Prostate gland (tissue), 2 donors: ENCODE data around the gene ADO. TPM values are rescaled to one million over a fixed set of nuclear protein-coding genes. Genes with fewer than 3 reads are reported as not detected.

Experiments
- DNase-seq: peaks from one replicate; pipeline ENCODE4 v3.0.0-alpha.2; 2019; ENCODE audit warnings: low spot score
- H3K27ac ChIP-seq, 2 donors: fragments of 200-600 bp; sonication (generic); 2 replicates each; pipeline ENCODE4 v1.5.1; 2017 to 2019
- H3K27me3 ChIP-seq: fragments of 200-600 bp; sonication (generic); replicated peaks from 2 replicates; pipeline ENCODE4 v1.5.1; 2019; ENCODE audit not compliant: insufficient read depth
- H3K36me3 ChIP-seq, 2 donors: fragments of 200-600 bp; sonication (generic); 1 replicate in 1 of 2; 2 replicates in 1 of 2; pipeline versions ENCODE4 v1.5.1 to v1.8.1; 2017 to 2019
- H3K4me1 ChIP-seq: fragments of 200-600 bp; sonication (generic); replicated peaks from 2 replicates; pipeline ENCODE4 v1.5.1; 2019
- H3K4me3 ChIP-seq, 2 donors: fragments of 200-600 bp; sonication (generic); 2 replicates each; pipeline ENCODE4 v1.5.1; 2017 to 2019
- H3K9me3 ChIP-seq: fragments of 200-600 bp; sonication (generic); 2 replicates; pipeline ENCODE4 v1.5.1; 2017
- POLR2A ChIP-seq: fragments of 450-650 bp; IDR thresholded peaks from one replicate; pipeline ENCODE4 v1.6.1; 2016; ENCODE audit warnings: antibody characterized with exemption, mild to moderate bottlenecking
- POLR2AphosphoS5 ChIP-seq: sonication (generic); formaldehyde crosslinking; IDR thresholded peaks from one replicate; pipeline ENCODE4 v1.6.1; 2017; ENCODE audit warnings: antibody characterized with exemption
- WGBS: methylation state at CpG from one replicate; pipeline ENCODE4 v1.1.5; 2018; 5-methylcytosine and 5-hydroxymethylcytosine counted together
- intact Hi-C: fragments of 100-400 bp; cut with DNase I; formaldehyde crosslinking; loops from one replicate; pipeline ENCODE4 v1.14.2; 2022
- total RNA-seq, 2 donors: library from RNA; depleted of rRNA; stranded (reverse); fragments of >200 nt; gene quantifications; one replicate each; pipeline ENCODE4 v1.1.0, GENCODE V29; 2016
- TF ChIP-seq, protein P1 (sequence below), 4 experiments: fragments of 200-600 bp in 2 of 4; fragments of 450-650 bp in 2 of 4; sonication (generic) in 2 of 4; IDR thresholded peaks; 1 replicate in 3 of 4; 2 replicates in 1 of 4; pipeline ENCODE4 v1.5.1; 2016 to 2019; ENCODE audit warnings: antibody characterized with exemption in 4 of 4, mild to moderate bottlenecking in 2 of 4, moderate library complexity in 2 of 4

Gene ADO
- total RNA-seq, 2 donors from 2014 or later, result 25.0 to 37.4 TPM

- Histone ChIP-seq H3K27me3 (no peaks in the 10 kb centered on the region), H3K9me3 (no peaks in the 10 kb centered on the region), H3K4me3 (no peak overlapping the region), H3K27ac (no peak overlapping the region), H3K4me1 (no peaks in the 10 kb centered on the region), H3K36me3 (no peaks in the 10 kb centered on the region)
- 99% methylated on average over 3 of the region's 3 CpGs for WGBS
- DNase-seq, result no peak
- intact Hi-C loops, result loop anchor here (10.0 kb wide), 2 partner anchors 333 to 913 kb away; partner anchors contain the start of gene NRBF2
- no peak for TF ChIP-seq POLR2A
Measured at GRCh38 chr10:62801871-62802270, 2.6 kb upstream of the ADO start.

DNA sequence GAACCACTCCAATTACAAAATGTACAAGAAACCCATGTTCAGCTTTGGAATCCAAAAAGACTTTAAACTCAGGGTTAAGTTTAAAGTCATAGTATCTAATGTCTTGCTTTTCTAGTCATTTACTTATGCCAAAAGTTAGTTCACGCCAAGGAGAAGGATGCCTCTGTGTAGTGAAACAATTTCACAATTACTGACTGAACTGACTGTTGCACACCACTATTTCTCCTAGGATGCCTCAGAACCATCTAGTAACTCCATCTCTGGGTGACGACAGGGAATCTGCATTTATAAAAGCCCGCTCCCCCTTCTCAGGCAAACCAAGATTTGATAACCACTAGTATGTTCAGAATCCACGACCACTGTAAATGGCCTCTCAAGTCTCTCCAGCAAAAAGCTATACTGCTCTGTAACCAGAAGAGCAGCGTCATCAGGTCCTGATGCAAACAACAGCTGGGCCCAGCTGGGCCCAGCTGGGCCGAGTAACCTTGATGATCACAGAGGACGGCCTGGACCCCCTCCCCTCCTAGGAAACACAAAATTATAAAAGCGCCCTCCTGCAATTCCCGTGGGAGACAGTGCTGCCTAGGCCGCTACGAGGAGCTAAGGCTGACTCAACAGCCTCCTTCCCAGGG lies 680 bp upstream of the ADO start:
- H3K4me3 ChIP-seq, result peak overlapping the region; percentile 74 to 79
- no peak for TF ChIP-seq POLR2A
- intact Hi-C loops, result loop anchor here (1.0 to 10.0 kb wide), 3 partner anchors 12 to 911 kb away; partner anchors contain the start of genes EGR2 and NRBF2
- no peaks in the 10 kb centered on the region for H3K36me3 ChIP-seq
- peak overlapping the region; percentile 89 to 94 for H3K27ac ChIP-seq
- peaks cover 3% of the 10 kb centered on the region for H3K4me1 ChIP-seq
- no peak for DNase-seq
- WGBS, result 23% methylated on average over 11 of the region's 11 CpGs
- H3K9me3 ChIP-seq, result no peaks in the 10 kb centered on the region
- H3K27me3 ChIP-seq, result no peaks in the 10 kb centered on the region

DNA sequence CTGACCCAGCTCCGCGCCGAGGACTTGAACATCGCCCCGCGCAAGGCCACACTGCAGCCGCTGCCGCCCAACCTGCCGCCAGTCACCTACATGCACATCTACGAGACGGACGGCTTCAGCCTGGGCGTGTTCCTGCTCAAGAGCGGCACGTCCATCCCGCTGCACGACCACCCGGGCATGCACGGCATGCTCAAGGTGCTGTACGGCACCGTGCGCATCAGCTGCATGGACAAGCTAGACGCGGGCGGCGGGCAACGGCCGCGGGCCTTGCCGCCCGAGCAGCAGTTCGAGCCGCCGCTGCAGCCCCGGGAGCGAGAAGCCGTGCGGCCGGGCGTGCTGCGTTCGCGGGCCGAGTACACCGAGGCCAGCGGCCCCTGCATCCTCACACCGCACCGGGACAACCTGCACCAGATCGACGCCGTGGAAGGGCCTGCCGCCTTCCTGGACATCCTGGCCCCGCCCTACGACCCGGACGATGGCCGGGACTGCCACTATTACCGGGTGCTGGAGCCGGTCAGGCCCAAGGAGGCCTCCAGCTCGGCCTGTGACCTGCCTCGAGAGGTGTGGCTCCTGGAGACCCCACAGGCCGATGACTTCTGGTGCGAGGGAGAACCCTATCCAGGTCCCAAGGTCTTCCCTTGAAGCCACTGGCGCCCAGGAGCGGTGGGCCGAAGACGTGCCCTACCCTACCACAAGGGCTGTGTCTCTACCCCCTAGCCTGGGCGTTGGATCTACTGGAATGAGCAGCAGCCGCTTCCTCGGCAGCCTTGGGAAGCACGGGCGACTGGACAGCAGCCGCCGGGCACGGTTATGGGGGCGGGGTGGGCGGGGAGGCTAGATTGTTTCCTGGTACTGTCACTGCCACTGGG lies 945 bp downstream of the ADO start:
- intact Hi-C loops, result loop anchor here (10.0 kb wide), 2 partner anchors 329 to 909 kb away; partner anchors contain the start of gene NRBF2

GRCh38 chr10:62806251-62806650 lies 1.7 kb downstream of the ADO start:
- 12% methylated on average over 1 of the region's 1 CpG for WGBS
- Histone ChIP-seq H3K9me3 (no peaks in the 10 kb centered on the region), H3K4me3 (peak overlapping the region; percentile 74 to 79), H3K36me3 (no peaks in the 10 kb centered on the region), H3K27me3 (no peaks in the 10 kb centered on the region), H3K27ac (peak overlapping the region in 1 of 2 donors; percentile 89), H3K4me1 (peaks cover 3% of the 10 kb centered on the region)
- TF ChIP-seq POLR2A, result no peak
- TF ChIP-seq POLR2AphosphoS5, result no peak
- TF ChIP-seq, protein P1, sequence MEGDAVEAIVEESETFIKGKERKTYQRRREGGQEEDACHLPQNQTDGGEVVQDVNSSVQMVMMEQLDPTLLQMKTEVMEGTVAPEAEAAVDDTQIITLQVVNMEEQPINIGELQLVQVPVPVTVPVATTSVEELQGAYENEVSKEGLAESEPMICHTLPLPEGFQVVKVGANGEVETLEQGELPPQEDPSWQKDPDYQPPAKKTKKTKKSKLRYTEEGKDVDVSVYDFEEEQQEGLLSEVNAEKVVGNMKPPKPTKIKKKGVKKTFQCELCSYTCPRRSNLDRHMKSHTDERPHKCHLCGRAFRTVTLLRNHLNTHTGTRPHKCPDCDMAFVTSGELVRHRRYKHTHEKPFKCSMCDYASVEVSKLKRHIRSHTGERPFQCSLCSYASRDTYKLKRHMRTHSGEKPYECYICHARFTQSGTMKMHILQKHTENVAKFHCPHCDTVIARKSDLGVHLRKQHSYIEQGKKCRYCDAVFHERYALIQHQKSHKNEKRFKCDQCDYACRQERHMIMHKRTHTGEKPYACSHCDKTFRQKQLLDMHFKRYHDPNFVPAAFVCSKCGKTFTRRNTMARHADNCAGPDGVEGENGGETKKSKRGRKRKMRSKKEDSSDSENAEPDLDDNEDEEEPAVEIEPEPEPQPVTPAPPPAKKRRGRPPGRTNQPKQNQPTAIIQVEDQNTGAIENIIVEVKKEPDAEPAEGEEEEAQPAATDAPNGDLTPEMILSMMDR (IDR thresholded peaks at IDR 0.05), result no peak
- DNase-seq, result no peak
- intact Hi-C loops, result loop anchor here (10.0 kb wide), 2 partner anchors 329 to 909 kb away; partner anchors contain the start of gene NRBF2

More for the DNA sequence above, 945 bp downstream of the ADO start:
- no peaks in the 10 kb centered on the region for H3K36me3 ChIP-seq
- H3K9me3 ChIP-seq, result no peaks in the 10 kb centered on the region
- DNase-seq, result no peak
- WGBS, result 1% methylated on average over 56 of the region's 77 CpGs
- no peaks in the 10 kb centered on the region for H3K27me3 ChIP-seq
- peak overlapping the region; percentile 89 to 94 for H3K27ac ChIP-seq
- H3K4me1 ChIP-seq, result peaks cover 3% of the 10 kb centered on the region
- TF ChIP-seq, protein P1 (IDR thresholded peaks at IDR 0.05), result no peak
- TF ChIP-seq POLR2A (no peak), POLR2AphosphoS5 (no peak)
- H3K4me3 ChIP-seq, result peak overlapping the region; percentile 74 to 79

DNA sequence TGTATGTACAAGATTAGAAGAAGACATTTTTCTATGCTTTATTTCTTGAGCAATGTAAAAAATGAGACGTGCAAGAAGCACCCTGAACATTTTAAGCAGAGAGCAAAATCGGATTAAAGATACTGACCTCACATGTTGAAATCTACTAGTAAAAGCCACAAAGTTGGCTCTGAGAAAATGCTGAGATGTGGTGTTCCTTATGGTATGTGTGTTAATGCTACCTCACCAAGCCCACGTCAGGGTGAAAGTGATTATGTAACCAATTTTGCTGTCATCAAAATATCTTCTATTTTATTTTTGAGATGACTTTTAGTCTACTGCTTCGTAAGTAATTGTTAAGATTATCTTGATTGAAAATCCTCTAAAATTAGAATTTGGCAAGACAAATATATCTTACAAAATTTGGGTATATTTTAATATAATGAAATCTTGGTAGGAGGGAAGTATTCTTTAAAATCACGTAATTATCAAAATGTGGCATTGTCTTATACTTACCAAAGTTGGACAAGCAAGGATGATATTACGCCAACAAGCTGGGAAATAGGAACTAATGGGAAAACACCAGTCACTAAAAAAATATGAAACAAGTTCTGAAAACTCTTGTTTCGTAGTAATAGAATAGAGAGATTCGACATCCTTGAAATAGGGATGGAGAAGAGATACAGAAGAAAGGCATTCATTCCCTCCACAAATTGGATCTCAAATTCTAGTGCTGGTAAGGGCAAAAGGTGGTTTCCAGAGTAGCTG lies 5.8 kb downstream of the ADO start:
- TF ChIP-seq, protein P1 (IDR thresholded peaks at IDR 0.05), result no peak
- TF ChIP-seq POLR2A (no peak), POLR2AphosphoS5 (no peak)

More for the DNA sequence above, 5.8 kb downstream of the ADO start:
- Histone ChIP-seq H3K27me3 (peaks cover 9% of the 10 kb centered on the region), H3K9me3 (no peaks in the 10 kb centered on the region), H3K36me3 (no peaks in the 10 kb centered on the region), H3K4me3 (no peak overlapping the region), H3K4me1 (peaks cover 3% of the 10 kb centered on the region), H3K27ac (no peak overlapping the region)
- no peak for DNase-seq
- intact Hi-C loops, result no loop called here
- 88% methylated on average over 8 of the region's 8 CpGs for WGBS
